HL-60/S4 treated with phorbol 12-myristate 13-acetate at 8.2 ng/mL for 4 days and 3 days (cell line): Measurements from ENCODE around the gene COX7A2L.

ENCODE experiments used
- in situ Hi-C: fragments of 300-500 bp; cut with MboI; formaldehyde crosslinking; loops from 2 replicates; pipeline ENCODE4 v1.15.0; 2022; ENCODE audit warnings: low sequenced_read_pairs

Gene COX7A2L

GRCh38 chr2:42321452-42322064, 39.5 kb downstream of the COX7A2L start:
- in situ Hi-C loops: no loop called here

GRCh38 chr2:42319265-42319664, 41.8 kb downstream of the COX7A2L start:
- in situ Hi-C loops: no loop called here

- in situ Hi-C loops: no loop called here
Measured at GRCh38 chr2:42317945-42318344, 43.1 kb downstream of the COX7A2L start.

GRCh38 chr2:42317486-42317885, 43.5 kb downstream of the COX7A2L start:
- in situ Hi-C loops: no loop called here

- in situ Hi-C loops: no loop called here
Measured at GRCh38 chr2:42316910-42317309, 44.1 kb downstream of the COX7A2L start.

GRCh38 chr2:42315844-42316470, 45.1 kb downstream of the COX7A2L start:
- in situ Hi-C loops: no loop called here

- in situ Hi-C loops: no loop called here
Measured at GRCh38 chr2:42314892-42315468, 46.0 kb downstream of the COX7A2L start.

- in situ Hi-C loops: no loop called here
Measured at GRCh38 chr2:42312106-42312505, 48.9 kb downstream of the COX7A2L start.

- in situ Hi-C loops: no loop called here
Measured at GRCh38 chr2:42310007-42310515, 51.0 kb downstream of the COX7A2L start.

GRCh38 chr2:42309366-42309765, 51.7 kb downstream of the COX7A2L start:
- in situ Hi-C loops: no loop called here

GRCh38 chr2:42307180-42307579, 53.8 kb downstream of the COX7A2L start:
- in situ Hi-C loops: no loop called here

- in situ Hi-C loops: no loop called here
Measured at GRCh38 chr2:42304059-42304713, 56.8 kb downstream of the COX7A2L start.

GRCh38 chr2:42303252-42303651, 57.8 kb downstream of the COX7A2L start:
- in situ Hi-C loops: no loop called here

GRCh38 chr2:42300527-42300926, 60.5 kb downstream of the COX7A2L start:
- in situ Hi-C loops: no loop called here
